PFSK-1 (cell line): Measurements from ENCODE around the gene KIAA0586.

ENCODE experiments used
- FOXP2 ChIP-seq: optimal IDR thresholded peaks from 2 replicates; pipeline ENCODE3; 2011; ENCODE audit warnings: borderline replicate concordance, control low read depth, inconsistent platforms; ENCODE audit not compliant: insufficient read depth; ENCODE audit errors: extremely low read length, extremely low read depth
- POLR2AphosphoS5 ChIP-seq: IDR thresholded peaks from 2 replicates; pipeline ENCODE4 v1.6.1; 2012; ENCODE audit warnings: low read depth, mild to moderate bottlenecking, control low read depth, low read length, moderate library complexity
- REST ChIP-seq, 2 experiments: IDR thresholded peaks; 2 replicates each; pipeline versions ENCODE4 v1.6.1 to v1.8.0; 2011 to 2012; ENCODE audit warnings: low read depth in 2 of 2, low read length in 2 of 2, control low read depth in 1 of 2, inconsistent platforms in 1 of 2, mild to moderate bottlenecking in 1 of 2, moderate library complexity in 1 of 2; ENCODE audit not compliant: insufficient read depth in 1 of 2
- SIN3A ChIP-seq: IDR thresholded peaks from 2 replicates; pipeline ENCODE4 v1.6.1; 2012; ENCODE audit warnings: mild to moderate bottlenecking, low read length, moderate library complexity, borderline replicate concordance; ENCODE audit not compliant: insufficient read depth
- TAF1 ChIP-seq: IDR thresholded peaks from 2 replicates; pipeline ENCODE4 v1.6.1; 2012; ENCODE audit warnings: low read length, control low read depth, borderline replicate concordance; ENCODE audit not compliant: insufficient read depth

The KIAA0586 gene

GRCh38 chr14:58597041-58597440, 169.5 kb downstream of the KIAA0586 start:
- TF ChIP-seq FOXP2 (no peak), TAF1 (no peak), REST (IDR thresholded peaks at IDR 0.05; ENCODE audit: insufficient read depth in 1 of 2, low read depth in 2 of 2, low read length in 2 of 2) (no peak), POLR2AphosphoS5 (no peak), SIN3A (no peak)

GRCh38 chr14:58598028-58598803, 170.7 kb downstream of the KIAA0586 start:
- TF ChIP-seq POLR2AphosphoS5 (no peak), TAF1 (no peak), SIN3A (no peak), FOXP2 (no peak), REST (IDR thresholded peaks at IDR 0.05; ENCODE audit: insufficient read depth in 1 of 2, low read depth in 2 of 2, low read length in 2 of 2) (no peak)

GRCh38 chr14:58598804-58599525, 171.4 kb downstream of the KIAA0586 start:
- TF ChIP-seq FOXP2 (no peak), SIN3A (no peak), REST (IDR thresholded peaks at IDR 0.05; ENCODE audit: insufficient read depth in 1 of 2, low read depth in 2 of 2, low read length in 2 of 2) (no peak), TAF1 (no peak), POLR2AphosphoS5 (no peak)

GRCh38 chr14:58599707-58600106, 172.2 kb downstream of the KIAA0586 start:
- TF ChIP-seq FOXP2, result no peak
- no peak for TF ChIP-seq POLR2AphosphoS5
- no peak for TF ChIP-seq REST (IDR thresholded peaks at IDR 0.05; ENCODE audit: insufficient read depth in 1 of 2, low read depth in 2 of 2, low read length in 2 of 2)
- no peak for TF ChIP-seq SIN3A
- TF ChIP-seq TAF1, result no peak
